Caco-2 (cell line): ENCODE data around the gene PARM1. TPM values are rescaled to one million over a fixed set of nuclear protein-coding genes. Genes with fewer than 3 reads are reported as not detected.
A peak's percentile ranks its signal among the peaks of the same experiment; 100 is the strongest.

Source experiments
- BruUV-seq: library from RNA; stranded (reverse); fragments of 400-500 nt; replicated peaks from 2 replicates; lab custom pipeline; 2021; lab: Mats Ljungman, UMichigan
- CTCF ChIA-PET: fragments of 300-600 bp; sonication (Branson Sonifier 250); formaldehyde crosslinking; loops from one replicate; lab custom pipeline; 2022; ENCODE audit warnings: antibody characterized with exemption; lab: Charles Lee
- POLR2A ChIA-PET: fragments of 300-600 bp; sonication (Branson Sonifier 250); formaldehyde crosslinking; loops from one replicate; lab custom pipeline; 2022; ENCODE audit warnings: antibody characterized with exemption; lab: Charles Lee
- DNase-seq, 2 experiments: peaks; one replicate each; pipeline versions ENCODE4 v3.0.0 to v3.0.0-alpha.2; 2020 to 2022
- H3K27me3 ChIP-seq: replicated peaks from 2 replicates; pipeline ENCODE4 v1.6.0; 2011; ENCODE audit warnings: low read length; ENCODE audit not compliant: control insufficient read depth, insufficient read depth
- H3K36me3 ChIP-seq: 2 replicates; pipeline ENCODE4 v1.5.1; 2011; ENCODE audit warnings: low read length; ENCODE audit not compliant: control insufficient read depth, insufficient read depth
- H3K4me1 ChIP-seq: fragments of 250-450 bp; sonication (Bioruptor Pico); 2 replicates; pipeline ENCODE4 v1.5.1; 2020; ENCODE audit warnings: mild to moderate bottlenecking
- H3K4me3 ChIP-seq: 2 replicates; pipeline ENCODE4 v1.5.1; 2011; ENCODE audit warnings: low read depth, mild to moderate bottlenecking, control low read depth, low read length
- H3K9me3 ChIP-seq: fragments of 250-450 bp; sonication (Bioruptor Pico); 2 replicates; pipeline ENCODE4 v1.5.1; 2020; ENCODE audit warnings: mild to moderate bottlenecking, moderate library complexity
- H3K27ac Mint-ChIP-seq: one replicate; pipeline ENCODE4 v1.8.0; 2022; ENCODE audit warnings: mixed read lengths; ENCODE audit not compliant: unreplicated experiment
- H3K27me3 Mint-ChIP-seq: one replicate; pipeline ENCODE4 v1.8.0; 2022; ENCODE audit warnings: mixed read lengths; ENCODE audit not compliant: insufficient read depth, unreplicated experiment
- H3K36me3 Mint-ChIP-seq: one replicate; pipeline ENCODE4 v1.8.0; 2022; ENCODE audit warnings: mild to moderate bottlenecking, mixed read lengths; ENCODE audit not compliant: insufficient read depth, unreplicated experiment
- H3K4me1 Mint-ChIP-seq: one replicate; pipeline ENCODE4 v1.8.0; 2022; ENCODE audit warnings: low read depth, mixed read lengths; ENCODE audit not compliant: unreplicated experiment
- H3K4me3 Mint-ChIP-seq: one replicate; pipeline ENCODE4 v1.8.0; 2022; ENCODE audit warnings: mild to moderate bottlenecking, moderate library complexity, mixed read lengths; ENCODE audit not compliant: unreplicated experiment
- H3K9me3 Mint-ChIP-seq: one replicate; pipeline ENCODE4 v1.8.0; 2022; ENCODE audit warnings: mixed read lengths; ENCODE audit not compliant: unreplicated experiment
- intact Hi-C: fragments of 100-400 bp; cut with micrococcal nuclease; formaldehyde crosslinking; loops from one replicate; pipeline ENCODE4 v1.10.0; 2022; ENCODE audit not compliant: unreplicated experiment
- total RNA-seq: library from RNA; stranded (reverse); gene quantifications from 2 replicates; pipeline ENCODE4 v1.2.3, GENCODE V29; 2022
- TF ChIP-seq, protein P1 (sequence below), 2 experiments: fragments of 200-600 bp in 1 of 2; IDR thresholded peaks; 1 replicate in 1 of 2; 2 replicates in 1 of 2; pipeline versions ENCODE4 v1.5.1 to v1.8.0; 2011 to 2022; ENCODE audit warnings: antibody characterized with exemption in 1 of 2, control low read depth in 1 of 2, inconsistent platforms in 1 of 2, low read depth in 1 of 2, low read length in 1 of 2, mild to moderate bottlenecking in 1 of 2, moderate library complexity in 1 of 2; ENCODE audit not compliant: insufficient read depth in 1 of 2, severe bottlenecking in 1 of 2, unreplicated experiment in 1 of 2

Gene PARM1
- total RNA-seq, 1 experiment from 2014 or later = 1.7 TPM

DNA sequence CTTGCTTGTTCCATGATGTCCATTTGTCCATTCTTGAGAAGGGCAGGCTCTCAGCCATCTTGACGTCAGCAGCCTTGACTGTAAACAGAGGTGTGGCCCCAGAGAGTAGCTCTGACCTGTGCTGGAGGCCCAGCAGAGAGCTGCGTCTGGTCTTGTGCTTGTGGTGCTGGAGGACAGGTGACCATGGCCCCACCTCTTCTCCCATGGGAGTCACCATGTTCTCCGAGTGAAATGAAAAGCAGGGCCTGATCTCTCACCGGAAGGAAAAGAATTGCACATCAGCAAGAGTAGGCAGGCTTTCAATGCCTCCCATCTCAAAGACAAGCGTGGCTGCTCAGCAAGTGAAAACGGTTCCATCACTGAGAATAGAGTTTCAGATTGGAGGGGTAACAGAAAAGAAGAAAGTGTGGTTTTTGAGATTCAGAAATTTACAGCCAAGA is 11.5 kb downstream of the PARM1 start:
- Histone ChIP-seq H3K4me1 (peaks cover 29% of the 10 kb centered on the region), H3K4me3 (no peak overlapping the region), H3K9me3 (no peaks in the 10 kb centered on the region), H3K36me3 (no peaks in the 10 kb centered on the region), H3K27me3 (no peaks in the 10 kb centered on the region)
- TF ChIP-seq, protein P1, sequence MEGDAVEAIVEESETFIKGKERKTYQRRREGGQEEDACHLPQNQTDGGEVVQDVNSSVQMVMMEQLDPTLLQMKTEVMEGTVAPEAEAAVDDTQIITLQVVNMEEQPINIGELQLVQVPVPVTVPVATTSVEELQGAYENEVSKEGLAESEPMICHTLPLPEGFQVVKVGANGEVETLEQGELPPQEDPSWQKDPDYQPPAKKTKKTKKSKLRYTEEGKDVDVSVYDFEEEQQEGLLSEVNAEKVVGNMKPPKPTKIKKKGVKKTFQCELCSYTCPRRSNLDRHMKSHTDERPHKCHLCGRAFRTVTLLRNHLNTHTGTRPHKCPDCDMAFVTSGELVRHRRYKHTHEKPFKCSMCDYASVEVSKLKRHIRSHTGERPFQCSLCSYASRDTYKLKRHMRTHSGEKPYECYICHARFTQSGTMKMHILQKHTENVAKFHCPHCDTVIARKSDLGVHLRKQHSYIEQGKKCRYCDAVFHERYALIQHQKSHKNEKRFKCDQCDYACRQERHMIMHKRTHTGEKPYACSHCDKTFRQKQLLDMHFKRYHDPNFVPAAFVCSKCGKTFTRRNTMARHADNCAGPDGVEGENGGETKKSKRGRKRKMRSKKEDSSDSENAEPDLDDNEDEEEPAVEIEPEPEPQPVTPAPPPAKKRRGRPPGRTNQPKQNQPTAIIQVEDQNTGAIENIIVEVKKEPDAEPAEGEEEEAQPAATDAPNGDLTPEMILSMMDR (IDR thresholded peaks at IDR 0.05; ENCODE audit: insufficient read depth in 1 of 2, low read depth in 1 of 2, low read length in 1 of 2, severe bottlenecking in 1 of 2, unreplicated experiment in 1 of 2) = no peak
- peak in 1 of 2 experiments; percentile 36 for DNase-seq
- intact Hi-C loops = no loop called here
- Mint-ChIP-seq H3K4me1 (peaks cover 21% of the 10 kb centered on the region), H3K36me3 (peaks cover 11% of the 10 kb centered on the region), H3K27me3 (no peaks in the 10 kb centered on the region), H3K4me3 (no peak overlapping the region), H3K27ac (no peak overlapping the region), H3K9me3 (no peaks in the 10 kb centered on the region)
- BruUV-seq = no TSS peak
- POLR2A ChIA-PET = no interaction called here
- CTCF ChIA-PET = no interaction called here

DNA sequence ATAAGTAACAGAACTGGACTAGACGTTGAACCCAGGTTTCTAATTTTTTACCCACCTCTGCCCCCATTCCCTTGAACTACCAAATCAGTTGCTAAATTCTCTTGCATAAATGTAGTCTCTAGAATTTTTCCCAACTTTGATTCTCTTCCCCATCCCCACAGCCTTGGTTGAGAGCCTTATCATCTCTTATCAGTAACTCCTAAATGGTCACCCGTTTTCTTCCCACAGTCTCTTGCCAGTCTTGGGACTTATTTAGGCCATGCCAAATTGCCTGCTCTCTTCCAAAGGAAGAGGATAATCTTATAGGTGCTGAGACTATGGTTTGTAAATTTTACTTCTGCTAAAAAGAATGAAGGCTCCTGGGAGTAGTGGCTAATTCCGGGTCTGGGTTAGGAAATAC is 13.3 kb downstream of the PARM1 start:
- Histone ChIP-seq H3K9me3 (no peaks in the 10 kb centered on the region), H3K36me3 (no peaks in the 10 kb centered on the region), H3K4me3 (no peak overlapping the region), H3K4me1 (peaks cover 29% of the 10 kb centered on the region), H3K27me3 (no peaks in the 10 kb centered on the region)
- CTCF ChIA-PET = no interaction called here
- DNase-seq = no peak
- Mint-ChIP-seq H3K4me3 (no peak overlapping the region), H3K27ac (no peak overlapping the region), H3K9me3 (no peaks in the 10 kb centered on the region), H3K27me3 (no peaks in the 10 kb centered on the region), H3K4me1 (peaks cover 21% of the 10 kb centered on the region), H3K36me3 (peaks cover 11% of the 10 kb centered on the region)
- intact Hi-C loops = no loop called here
- TF ChIP-seq, protein P1 (IDR thresholded peaks at IDR 0.05; ENCODE audit: insufficient read depth in 1 of 2, low read depth in 1 of 2, low read length in 1 of 2, severe bottlenecking in 1 of 2, unreplicated experiment in 1 of 2) = no peak
- BruUV-seq = no TSS peak
- POLR2A ChIA-PET = no interaction called here

DNA sequence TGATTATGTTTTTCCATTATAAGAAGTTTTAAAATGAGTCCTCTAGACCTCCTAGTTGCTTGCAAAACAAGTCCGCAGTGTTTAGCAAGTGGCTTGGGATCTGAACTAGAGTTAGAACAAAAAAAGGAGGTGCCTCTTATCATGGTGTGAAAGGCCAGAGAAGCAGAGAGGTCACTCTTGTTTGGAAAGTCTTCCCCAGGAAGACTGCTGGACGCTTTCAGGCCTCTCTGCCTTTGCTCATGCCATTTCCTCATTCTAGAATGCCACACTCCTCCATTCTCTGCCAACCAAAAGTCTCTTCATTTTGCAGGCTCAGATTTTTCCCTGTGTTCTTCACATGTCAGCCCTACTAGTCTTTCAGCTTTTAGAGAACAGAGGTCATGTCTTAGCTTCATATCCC is 14.9 kb downstream of the PARM1 start:
- intact Hi-C loops = loop anchor here (1.0 kb wide), 1 partner anchor 15 kb away; no protein-coding TSS in a partner anchor
- ChIA-PET CTCF (interaction anchor here (1.0 kb wide), 1 partner anchor 22 kb away, joined by 3 read pairs; no protein-coding TSS in a partner anchor), POLR2A (no interaction called here)
- TF ChIP-seq, protein P1 (IDR thresholded peaks at IDR 0.05; ENCODE audit: insufficient read depth in 1 of 2, low read depth in 1 of 2, low read length in 1 of 2, severe bottlenecking in 1 of 2, unreplicated experiment in 1 of 2) = no peak
- H3K36me3 Mint-ChIP-seq = peaks cover 11% of the 10 kb centered on the region
- H3K9me3 ChIP-seq = no peaks in the 10 kb centered on the region
- peaks cover 21% of the 10 kb centered on the region for H3K4me1 Mint-ChIP-seq
- H3K4me1 ChIP-seq = peaks cover 29% of the 10 kb centered on the region
- BruUV-seq = no TSS peak
- H3K4me3 Mint-ChIP-seq = peak overlapping the region; percentile 44
- H3K27ac Mint-ChIP-seq = peak overlapping the region; percentile 79
- DNase-seq = no peak
- no peaks in the 10 kb centered on the region for H3K36me3 ChIP-seq
- H3K27me3 ChIP-seq = no peaks in the 10 kb centered on the region
- H3K9me3 Mint-ChIP-seq = no peaks in the 10 kb centered on the region
- H3K27me3 Mint-ChIP-seq = no peaks in the 10 kb centered on the region
- no peak overlapping the region for H3K4me3 ChIP-seq
